Esophagus muscularis mucosa (tissue), 3 donors: Measurements from ENCODE around the gene ARHGEF7.

Experiments
- CTCF ChIP-seq, 3 experiments: fragments of 200-600 bp in 2 of 3; fragments of 450-650 bp in 1 of 3; sonication (generic) in 2 of 3; IDR thresholded peaks; one replicate each; pipeline ENCODE4 v1.5.1; 2017 to 2019; ENCODE audit warnings: antibody characterized with exemption in 3 of 3, mild to moderate bottlenecking in 2 of 3, moderate library complexity in 1 of 3
- POLR2A ChIP-seq: fragments of 450-650 bp; IDR thresholded peaks from one replicate; pipeline ENCODE4 v1.6.1; 2017; ENCODE audit warnings: antibody characterized with exemption, moderate library complexity, mild to moderate bottlenecking, low read depth

GRCh38 chr13:111171629-111172028 lies 56.5 kb downstream of the ARHGEF7 start:
- TF ChIP-seq CTCF (IDR thresholded peaks at IDR 0.05), result no peak
- no peak for TF ChIP-seq POLR2A
